ENCODE results near the gene DNAJC22.
"Not testable (repeated sequence)": the region's sequence is repeated elsewhere in the genome, so short reads cannot be mapped to it uniquely, and the experiment has no call there.

The DNAJC22 gene

GRCh38 chr12:49346659-49347310 lies at the start of gene DNAJC22:
Gene DNAJC22, plus strand, starts transcription at chr12:49346888. Its CDS starts 1,985 bp downstream, at chr12:49348873.
- DNase-seq (ENCODE audit: low read depth): peak; percentile 46

- no peak for DNase-seq (ENCODE audit: low read depth)
Measured at GRCh38 chr12:49297695-49298060, 49.0 kb upstream of the DNAJC22 start.

GRCh38 chr12:49298160-49298559 lies 48.5 kb upstream of the DNAJC22 start:
- no peak for DNase-seq (ENCODE audit: low read depth)

- no peak for DNase-seq (ENCODE audit: low read depth)
Measured at GRCh38 chr12:49301760-49302159, 44.9 kb upstream of the DNAJC22 start.

GRCh38 chr12:49304161-49304560 lies 42.5 kb upstream of the DNAJC22 start:
- DNase-seq (ENCODE audit: low read depth): peak; percentile 34

GRCh38 chr12:49305762-49306510 lies 40.8 kb upstream of the DNAJC22 start:
- no peak for DNase-seq (ENCODE audit: low read depth)

- DNase-seq (ENCODE audit: low read depth): no peak
Measured at GRCh38 chr12:49309386-49309785, 37.3 kb upstream of the DNAJC22 start.

GRCh38 chr12:49310451-49311000 lies 36.2 kb upstream of the DNAJC22 start:
- DNase-seq (ENCODE audit: low read depth): not testable (repeated sequence)

GRCh38 chr12:49314811-49315210 lies 31.9 kb upstream of the DNAJC22 start:
- no peak for DNase-seq (ENCODE audit: low read depth)

GRCh38 chr12:49317118-49317517 lies 29.6 kb upstream of the DNAJC22 start:
- not testable (repeated sequence) for DNase-seq (ENCODE audit: low read depth)

- not testable (repeated sequence) for DNase-seq (ENCODE audit: low read depth)
Measured at GRCh38 chr12:49320411-49321103, 26.1 kb upstream of the DNAJC22 start.

- no peak for DNase-seq (ENCODE audit: low read depth)
Measured at GRCh38 chr12:49322367-49322707, 24.4 kb upstream of the DNAJC22 start.

- peak; percentile 98 for DNase-seq (ENCODE audit: low read depth)
Measured at GRCh38 chr12:49322708-49323523, 23.8 kb upstream of the DNAJC22 start, which contains the start of gene TROAP. Gene TROAP, plus strand, starts transcription at chr12:49323255. Its CDS starts 354 bp downstream, at chr12:49323609.

GRCh38 chr12:49323524-49324097 lies 23.1 kb upstream of the DNAJC22 start:
- DNase-seq (ENCODE audit: low read depth): no peak

GRCh38 chr12:49325606-49326005 lies 21.1 kb upstream of the DNAJC22 start:
- no peak for DNase-seq (ENCODE audit: low read depth)

- no peak for DNase-seq (ENCODE audit: low read depth)
Measured at GRCh38 chr12:49327368-49327767, 19.3 kb upstream of the DNAJC22 start.

GRCh38 chr12:49327887-49328286 lies 18.8 kb upstream of the DNAJC22 start:
- DNase-seq (ENCODE audit: low read depth): no peak

GRCh38 chr12:49328816-49329215 lies 17.9 kb upstream of the DNAJC22 start:
- DNase-seq (ENCODE audit: low read depth): no peak

GRCh38 chr12:49330032-49330619 lies 16.6 kb upstream of the DNAJC22 start:
- DNase-seq (ENCODE audit: low read depth): no peak

- DNase-seq (ENCODE audit: low read depth): no peak
Measured at GRCh38 chr12:49330631-49331379, 15.9 kb upstream of the DNAJC22 start.

All from iris pigment epithelial cell (primary cell).